Panc1 (cell line): ENCODE measurements around the gene TRDN.

ENCODE experiments used
- POLR2AphosphoS5 ChIP-seq: IDR thresholded peaks from 2 replicates; pipeline ENCODE4 v1.6.1; 2012; ENCODE audit warnings: mild to moderate bottlenecking, low read depth, low read length, moderate library complexity
- TF ChIP-seq, protein P1 (sequence below): fragments of 450-650 bp; IDR thresholded peaks from 2 replicates; pipeline ENCODE4 v1.5.1; 2017; ENCODE audit warnings: mild to moderate bottlenecking

DNA sequence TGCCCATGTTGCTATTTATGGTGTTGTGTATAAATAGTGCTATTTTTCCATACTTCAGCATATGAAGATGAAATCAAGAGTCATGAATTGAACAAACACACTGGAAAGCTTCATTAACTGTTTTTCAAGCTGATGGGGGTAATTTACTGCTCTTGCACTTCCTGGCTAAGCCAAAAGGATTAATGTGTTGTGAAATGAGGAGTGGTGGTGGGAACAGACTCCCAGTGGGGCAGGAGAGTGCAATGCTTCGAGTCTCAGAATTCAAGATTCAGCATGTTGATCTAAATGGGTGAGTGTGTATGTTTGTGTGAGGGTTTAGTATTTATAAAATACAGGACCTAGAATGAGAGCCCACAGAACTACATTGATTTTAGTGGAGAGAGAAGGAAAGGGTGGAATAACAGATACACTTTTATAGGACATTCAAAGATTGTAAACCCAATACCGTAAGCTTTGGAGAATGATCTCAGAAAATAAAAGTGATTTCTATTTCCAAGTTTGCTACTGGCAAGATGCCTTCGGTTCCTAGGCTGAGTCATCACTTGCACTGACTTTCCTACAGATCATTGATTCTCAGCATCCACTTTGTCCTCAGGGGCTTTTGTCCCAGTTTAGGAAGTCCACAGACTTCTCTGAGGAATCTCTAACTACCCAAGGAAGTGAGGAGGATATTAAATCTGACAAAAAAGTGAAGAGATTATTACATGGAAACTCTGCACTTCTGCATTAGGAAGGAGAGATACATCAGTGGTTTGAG lies 303.6 kb downstream of the TRDN start:
- TF ChIP-seq, protein P1, sequence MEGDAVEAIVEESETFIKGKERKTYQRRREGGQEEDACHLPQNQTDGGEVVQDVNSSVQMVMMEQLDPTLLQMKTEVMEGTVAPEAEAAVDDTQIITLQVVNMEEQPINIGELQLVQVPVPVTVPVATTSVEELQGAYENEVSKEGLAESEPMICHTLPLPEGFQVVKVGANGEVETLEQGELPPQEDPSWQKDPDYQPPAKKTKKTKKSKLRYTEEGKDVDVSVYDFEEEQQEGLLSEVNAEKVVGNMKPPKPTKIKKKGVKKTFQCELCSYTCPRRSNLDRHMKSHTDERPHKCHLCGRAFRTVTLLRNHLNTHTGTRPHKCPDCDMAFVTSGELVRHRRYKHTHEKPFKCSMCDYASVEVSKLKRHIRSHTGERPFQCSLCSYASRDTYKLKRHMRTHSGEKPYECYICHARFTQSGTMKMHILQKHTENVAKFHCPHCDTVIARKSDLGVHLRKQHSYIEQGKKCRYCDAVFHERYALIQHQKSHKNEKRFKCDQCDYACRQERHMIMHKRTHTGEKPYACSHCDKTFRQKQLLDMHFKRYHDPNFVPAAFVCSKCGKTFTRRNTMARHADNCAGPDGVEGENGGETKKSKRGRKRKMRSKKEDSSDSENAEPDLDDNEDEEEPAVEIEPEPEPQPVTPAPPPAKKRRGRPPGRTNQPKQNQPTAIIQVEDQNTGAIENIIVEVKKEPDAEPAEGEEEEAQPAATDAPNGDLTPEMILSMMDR: no peak
- no peak for TF ChIP-seq POLR2AphosphoS5
